HG03066 (cell line): ENCODE results near the gene GCN1.
"Not testable (repeated sequence)": the region's sequence is repeated elsewhere in the genome, so short reads cannot be mapped to it uniquely, and the experiment has no call there.

Source experiments
- ATAC-seq: cut with Tn5 transposase; IDR thresholded peaks from one replicate; pipeline ENCODE4 v1.9.1; 2021; ENCODE audit warnings: low read depth; ENCODE audit not compliant: unreplicated experiment

The GCN1 gene

DNA sequence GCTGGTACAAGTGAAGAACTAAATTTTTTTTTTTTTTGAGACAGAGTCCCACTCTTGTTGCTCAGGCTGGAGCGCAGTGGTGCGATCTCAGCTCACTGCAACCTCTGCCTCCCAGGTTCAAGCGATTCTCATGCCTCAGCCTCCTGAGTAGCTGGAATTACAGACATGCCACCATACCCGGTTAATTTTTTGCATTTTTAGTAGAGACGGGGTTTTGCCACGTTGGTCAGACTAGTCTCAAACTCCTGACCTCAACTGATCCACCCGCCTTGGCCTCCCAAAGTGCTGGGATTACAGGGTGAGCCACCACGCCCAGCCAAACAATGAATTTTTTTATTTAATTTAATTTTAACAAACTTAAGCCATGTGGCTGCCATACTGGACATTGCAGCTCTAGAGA lies 1.2 kb downstream of the GCN1 start:
- not testable (repeated sequence) for ATAC-seq

DNA sequence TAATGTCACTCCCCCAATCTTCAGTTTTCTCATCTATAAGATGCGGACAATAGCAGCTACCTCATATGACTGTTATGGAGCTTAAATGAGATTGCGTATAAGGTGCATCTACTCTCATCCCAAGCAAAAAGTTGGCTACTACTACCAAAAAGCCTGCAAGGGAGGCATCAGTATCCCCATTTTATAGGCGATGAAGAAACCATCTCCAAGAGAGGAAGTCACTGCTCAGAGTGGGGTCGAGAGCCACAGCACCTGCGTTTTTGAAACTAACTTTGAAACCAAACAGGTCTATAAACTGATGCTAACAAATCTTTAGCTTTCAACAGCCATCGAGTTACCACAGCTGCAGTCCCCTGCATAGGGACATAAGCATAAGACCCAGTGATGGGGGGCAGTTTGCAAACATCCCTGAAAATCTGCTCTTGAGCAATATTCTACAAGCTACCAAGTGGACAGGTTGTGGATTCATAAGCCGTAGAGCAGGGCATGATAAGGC lies 3.5 kb downstream of the GCN1 start:
- no peak for ATAC-seq

DNA sequence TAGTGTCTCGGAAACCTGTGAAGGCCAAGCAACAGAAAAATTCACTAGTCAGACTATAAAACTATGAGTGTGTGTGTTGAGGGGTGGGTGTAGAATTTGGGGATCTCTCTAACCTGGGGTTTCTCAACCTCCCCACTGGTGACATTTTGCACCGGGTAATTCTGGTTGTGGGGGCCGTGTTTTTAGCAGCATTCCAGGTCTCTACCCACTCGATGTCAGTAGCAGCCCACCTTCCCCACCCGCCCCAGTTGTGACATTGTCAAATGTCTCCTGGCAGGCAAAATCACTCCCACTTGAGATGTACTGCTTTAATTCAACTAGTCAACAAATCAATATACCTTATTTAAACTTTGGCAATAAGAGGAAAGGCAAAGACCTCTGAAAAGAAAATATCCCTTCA lies 4.1 kb downstream of the GCN1 start:
- ATAC-seq: no peak

DNA sequence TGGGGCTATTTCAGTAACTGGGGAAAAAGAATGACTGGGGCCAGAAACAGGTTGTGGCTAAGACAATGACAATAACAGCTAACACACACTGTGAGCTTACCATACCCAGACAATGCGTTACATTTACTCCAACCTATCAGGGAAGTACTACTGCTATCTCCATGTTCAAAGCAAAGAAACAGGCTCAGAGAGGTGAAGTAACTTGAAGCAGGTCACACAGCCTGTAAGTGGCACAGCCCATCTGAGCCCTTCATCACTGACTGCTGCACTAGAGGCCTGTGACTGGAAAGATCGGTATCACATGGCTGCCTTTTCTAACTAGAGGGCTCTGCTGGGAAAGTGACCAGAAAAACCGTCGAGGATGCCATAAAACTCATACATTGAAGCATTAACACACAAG lies 7.9 kb downstream of the GCN1 start:
- ATAC-seq: no peak

DNA sequence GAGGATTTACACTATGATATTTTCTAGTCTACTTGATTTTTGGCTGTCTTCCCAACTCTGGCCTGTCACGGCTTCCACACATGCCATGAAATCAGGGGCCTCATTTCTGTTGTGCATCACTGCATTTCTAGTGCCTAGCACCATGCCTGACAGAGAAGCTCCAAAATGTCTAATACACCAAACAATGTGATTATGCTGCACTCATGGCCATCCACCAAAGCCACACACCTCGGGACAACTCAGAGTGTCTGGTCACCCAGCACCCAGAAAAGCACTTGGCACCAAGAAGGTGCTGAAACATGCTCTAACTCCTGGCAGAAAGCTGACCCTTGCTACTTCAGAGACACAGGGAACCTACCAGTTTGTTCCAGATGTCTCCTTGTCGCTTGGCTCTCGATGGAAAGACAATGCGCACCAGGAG lies 11.3 kb downstream of the GCN1 start:
- no peak for ATAC-seq

DNA sequence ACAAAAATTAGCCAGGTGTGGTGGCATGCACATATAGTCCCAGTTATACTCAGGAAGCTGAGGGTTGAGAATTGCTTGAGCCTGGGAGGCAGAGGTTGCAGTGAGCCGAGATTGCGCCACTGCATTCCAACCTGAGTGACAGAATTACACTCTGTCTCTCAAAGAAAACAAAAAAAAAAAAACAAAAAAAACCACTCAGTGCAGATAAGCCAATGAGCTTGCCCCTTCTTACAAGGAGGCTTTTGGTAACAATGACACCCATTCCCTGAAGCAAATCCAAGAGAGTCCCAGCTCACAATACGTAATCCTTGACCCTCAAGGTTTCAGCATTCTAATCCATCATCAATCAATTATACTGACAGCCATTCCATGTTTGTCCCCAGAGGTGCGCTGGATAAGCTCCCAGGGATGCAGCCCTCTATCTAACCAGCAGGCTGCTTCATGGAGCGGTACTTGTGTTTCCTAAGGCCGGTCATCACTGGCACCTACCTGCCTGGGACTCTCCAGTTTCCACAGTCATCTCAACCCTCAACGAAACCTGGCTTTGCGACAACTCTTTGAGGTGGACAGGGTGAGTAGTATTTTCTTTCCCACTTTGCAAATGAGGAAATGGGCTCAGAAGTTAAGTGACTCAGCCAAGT lies 12.4 kb downstream of the GCN1 start:
- ATAC-seq: no peak

DNA sequence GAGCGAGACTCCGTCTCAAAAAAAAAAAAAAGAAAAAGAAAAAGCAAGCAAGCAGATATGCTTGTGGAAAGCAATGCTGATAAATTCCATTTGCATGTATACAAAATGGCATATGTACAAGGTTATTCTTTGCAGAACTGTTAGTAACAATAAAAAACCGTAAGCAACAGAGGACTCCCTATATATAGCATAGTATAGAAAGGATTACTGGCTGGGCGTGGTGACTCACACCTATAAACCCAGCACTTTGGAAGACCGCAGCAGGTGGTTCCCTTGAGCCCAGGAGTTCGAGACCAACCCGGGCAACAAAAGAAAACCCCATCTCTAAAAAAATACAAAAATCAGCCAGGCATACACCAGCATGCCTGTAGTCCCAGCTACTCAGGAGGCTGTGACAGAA lies 13.5 kb downstream of the GCN1 start:
- no peak for ATAC-seq

DNA sequence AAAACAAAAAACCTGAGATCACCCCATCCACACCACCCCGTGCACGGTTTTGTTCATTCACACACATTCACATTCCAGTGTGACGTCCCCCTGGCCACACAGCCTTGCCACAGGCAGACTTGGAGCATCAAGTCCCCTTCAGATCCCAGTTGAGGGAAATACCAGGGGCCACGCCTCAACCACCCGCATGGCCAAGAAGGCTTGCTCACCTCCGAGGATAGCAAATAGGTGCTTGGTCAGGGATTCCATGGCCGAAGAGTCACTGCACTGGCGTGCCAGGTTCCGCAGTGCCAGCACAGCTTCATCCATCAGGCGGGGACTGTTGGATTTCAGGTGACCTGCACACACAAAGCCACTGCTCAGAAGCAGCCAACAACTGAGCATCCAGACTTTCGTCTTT lies 19.0 kb downstream of the GCN1 start:
- ATAC-seq: no peak

DNA sequence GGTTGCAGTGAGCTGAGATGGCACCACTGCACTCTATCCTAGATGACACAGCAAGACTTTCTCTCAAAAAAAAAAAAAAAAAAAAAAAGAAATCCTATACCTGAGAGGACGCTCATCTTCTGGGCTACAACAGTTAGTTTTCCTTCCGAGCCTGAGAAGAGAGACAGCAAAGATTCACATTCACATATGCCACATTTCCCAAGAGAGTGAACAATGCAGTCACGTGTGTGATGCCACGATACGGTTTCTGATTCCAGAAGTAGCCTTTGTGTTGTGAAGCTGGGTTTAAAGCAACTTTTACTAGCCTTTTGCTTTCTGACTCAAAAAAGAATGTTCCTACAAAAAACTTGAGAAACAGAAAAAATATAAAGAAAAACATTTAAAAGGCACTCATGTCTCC lies 19.5 kb downstream of the GCN1 start:
- ATAC-seq: no peak

DNA sequence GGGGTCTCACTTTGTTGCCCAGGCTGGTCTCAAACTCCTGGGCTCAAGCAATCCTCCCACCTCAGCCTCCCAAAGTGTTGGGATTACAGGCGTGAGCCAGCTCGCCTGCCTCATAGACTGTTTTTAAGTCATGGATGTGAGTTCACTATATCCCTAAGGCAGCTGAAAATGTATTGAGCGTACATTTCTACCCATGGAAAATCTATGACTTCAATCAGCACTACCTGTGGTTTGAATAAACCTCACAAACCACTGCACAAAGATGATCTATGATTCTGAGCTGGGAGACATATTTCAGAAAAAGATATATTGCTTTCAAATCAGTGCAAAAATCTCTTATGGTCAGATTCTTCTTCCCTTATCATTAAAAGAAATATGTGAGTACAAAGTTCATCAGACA lies 22.5 kb downstream of the GCN1 start:
- no peak for ATAC-seq

DNA sequence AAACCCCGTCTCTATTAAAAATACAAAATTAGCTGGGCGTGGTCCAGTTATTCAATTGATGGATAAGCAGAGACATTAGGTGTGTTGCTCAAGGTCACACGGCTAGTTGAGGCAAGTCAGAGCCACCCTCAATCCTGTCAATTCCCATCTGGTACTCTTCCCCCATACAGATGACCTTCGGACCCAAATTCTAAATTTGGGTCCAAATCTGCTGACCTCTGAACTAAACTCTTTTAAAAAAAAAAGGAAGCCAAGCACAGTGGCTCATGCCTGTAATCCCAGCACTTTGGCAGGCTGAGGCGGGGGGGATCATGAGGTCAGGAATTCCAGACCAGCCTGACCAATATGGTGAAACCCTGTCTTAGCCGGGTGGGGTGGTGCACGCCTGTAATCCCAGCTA lies 23.9 kb downstream of the GCN1 start:
- no peak for ATAC-seq

DNA sequence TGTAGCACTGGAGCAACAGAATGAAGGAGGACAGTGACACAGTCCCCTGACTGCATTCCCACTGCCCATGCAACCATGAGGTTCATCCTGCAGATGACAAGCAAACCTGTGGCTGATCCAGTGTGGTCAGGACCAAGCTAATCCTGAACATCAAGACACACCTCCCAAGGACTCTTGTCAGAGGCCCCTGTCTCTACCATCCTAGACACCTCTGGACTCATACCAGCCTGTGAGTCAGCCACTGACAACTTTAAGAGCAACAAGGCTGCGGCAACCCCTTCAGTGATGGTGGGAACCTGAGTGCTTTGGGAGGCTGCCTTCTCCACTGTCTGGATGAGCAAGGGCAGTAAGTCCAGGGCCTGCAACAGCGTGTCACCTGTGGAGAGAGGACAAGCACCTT lies 24.6 kb downstream of the GCN1 start:
- no peak for ATAC-seq

DNA sequence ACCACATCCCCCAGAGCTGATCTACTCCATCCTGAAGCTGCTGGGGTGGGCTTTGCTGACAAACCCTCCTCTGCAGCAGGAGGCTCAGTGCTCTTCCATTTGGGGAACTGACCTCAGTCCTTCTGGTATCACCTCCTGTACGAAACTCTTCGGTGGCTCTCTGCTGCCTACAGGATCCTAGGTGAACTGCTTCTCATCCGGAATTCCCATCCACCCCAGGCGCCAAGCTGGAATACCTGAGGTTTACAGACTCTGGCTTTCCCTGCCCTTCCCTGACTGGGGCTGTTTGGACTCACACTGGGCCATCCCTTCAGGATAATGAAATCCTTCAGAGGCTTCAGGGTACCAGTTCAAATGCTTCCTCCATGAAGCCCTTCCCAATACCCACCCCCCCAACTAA lies 26.2 kb downstream of the GCN1 start:
- ATAC-seq: no peak

DNA sequence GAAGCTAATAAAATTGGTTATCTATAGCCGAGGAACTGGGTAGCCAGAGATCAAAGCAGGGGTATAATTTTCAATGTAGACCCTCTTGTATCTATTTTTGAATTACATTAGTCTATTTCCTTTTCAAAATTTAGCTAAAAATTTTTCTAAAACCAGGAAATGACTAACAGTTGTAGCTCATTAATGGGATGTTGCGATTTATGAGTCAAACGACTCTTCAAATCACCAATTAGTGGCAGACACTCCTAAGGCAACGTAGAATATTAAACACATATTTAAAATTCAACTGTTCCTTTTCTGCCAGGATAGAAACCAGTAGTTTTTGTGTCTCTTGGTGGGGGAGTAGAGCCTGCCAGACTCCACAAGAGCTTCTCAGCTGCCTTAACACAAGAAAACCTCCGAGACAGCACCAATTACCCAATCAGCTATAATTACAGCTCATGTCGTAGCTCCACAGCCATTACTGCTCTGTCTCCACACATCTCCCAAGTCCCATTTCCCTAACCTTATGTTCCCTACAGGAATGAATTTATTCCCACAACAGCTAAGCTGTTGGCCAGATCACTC lies 26.9 kb downstream of the GCN1 start:
- ATAC-seq: no peak

DNA sequence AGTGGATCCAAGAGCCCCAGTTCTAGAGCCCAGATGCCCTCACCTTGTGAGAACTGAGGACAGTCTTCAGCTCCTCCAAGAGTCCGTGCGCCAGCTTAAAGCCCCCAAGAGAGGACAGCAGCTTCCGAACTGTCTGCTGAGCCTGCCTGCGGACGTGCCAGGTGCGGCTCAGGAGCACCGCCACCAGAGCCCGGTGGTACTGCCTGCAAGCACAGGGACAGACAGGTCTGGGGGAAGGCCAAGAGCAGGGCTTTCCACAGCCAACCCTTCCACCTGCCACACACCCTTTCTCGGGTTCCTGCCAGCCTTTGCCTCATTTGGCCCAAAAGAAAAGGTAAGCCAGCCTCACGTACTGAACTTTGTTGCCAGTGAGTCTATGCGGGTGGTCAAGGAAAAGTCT lies 30.2 kb downstream of the GCN1 start:
- ATAC-seq: no peak

DNA sequence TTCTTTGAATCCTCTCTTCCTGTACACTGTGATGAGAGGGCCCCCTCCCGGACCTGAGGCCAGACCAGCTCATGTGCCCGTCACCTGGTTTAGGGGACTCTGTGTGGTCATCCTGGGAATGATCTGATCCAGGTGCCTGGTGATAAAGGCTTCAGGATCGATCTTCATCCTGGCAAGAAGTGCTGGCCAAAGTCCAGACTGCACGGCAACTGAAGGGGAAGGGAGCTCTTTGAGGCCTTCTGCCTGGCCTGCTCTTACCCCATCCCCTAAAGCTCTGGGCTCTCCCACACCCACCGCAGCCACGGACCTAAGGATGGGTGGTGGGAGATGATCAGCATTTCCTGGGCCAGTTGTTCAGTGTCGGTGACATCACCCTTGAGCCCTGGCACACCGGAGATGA lies 31.8 kb downstream of the GCN1 start:
- no peak for ATAC-seq

DNA sequence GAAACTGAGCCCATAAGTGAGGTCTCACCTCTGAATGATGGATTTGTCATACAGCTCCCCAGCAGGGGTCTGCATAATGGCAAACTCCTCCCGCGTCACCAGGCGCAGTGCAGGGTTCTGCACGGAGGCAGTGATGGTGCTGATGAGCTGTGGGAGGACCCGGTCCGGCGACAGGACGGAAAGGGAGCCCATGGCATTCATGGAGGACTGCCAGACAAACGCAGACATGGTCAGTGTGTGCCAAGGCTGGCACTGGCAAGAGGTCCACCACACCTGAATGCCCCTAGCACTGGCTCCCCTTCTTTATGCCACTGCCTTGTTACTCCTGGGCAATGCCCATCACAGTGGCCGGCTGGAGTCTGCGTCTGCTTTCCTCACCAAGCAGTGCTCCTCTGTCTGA lies 32.7 kb downstream of the GCN1 start:
- ATAC-seq: no peak

DNA sequence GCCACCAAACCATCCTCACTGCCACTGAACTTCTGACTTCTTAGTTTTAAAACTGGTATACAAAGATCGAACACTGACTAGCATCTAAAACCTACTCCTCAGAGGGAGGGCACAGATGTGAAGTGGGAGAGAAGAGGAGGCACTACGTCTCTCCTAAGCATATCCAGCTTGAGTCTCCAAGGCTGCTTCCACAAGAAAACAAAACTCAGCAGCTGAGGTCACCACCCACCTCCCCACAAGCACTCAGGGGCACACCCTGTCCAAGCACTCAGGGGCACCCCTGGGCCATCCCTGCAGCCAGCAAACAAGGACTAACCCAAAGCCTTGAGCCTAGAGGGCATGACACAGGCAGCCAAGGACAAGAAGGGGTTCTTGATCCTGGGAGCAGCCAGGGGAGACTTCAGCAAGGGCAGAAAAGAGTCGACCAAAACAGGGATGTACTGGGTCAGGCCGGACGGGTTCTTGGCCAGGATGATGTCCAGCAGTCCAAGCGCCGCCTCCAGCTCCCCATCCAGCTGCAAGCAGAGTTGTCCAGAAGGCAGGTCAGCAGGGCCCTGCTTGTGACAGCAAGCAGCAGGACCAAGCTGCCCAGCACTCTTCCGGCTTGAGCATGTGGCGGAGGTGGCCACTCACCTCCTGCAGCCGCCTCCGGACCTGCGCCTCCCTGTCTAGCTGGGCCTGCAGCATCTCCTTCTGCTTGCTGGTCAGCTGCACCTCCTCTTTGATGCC lies 34.8 kb downstream of the GCN1 start:
- no peak for ATAC-seq

DNA sequence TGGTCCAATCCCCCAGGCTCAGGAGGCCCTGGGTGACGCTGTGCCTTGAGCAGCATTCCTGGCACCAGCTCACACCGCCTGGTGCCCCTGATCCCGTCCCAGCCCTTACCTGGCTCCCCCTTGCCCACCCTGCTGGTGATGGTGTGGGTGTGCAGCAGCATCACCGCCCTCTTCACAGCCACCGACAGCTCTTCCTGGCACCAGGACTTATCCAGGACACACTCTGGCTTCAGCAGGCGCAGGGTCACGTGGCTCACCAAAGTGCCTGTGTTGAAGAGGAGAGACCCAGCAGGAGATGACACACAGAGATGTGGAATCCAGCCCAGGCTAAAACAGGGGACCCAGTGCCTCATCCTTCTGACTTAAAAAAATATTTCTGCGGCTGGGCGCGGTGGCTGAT lies 36.2 kb downstream of the GCN1 start:
- ATAC-seq: no peak

DNA sequence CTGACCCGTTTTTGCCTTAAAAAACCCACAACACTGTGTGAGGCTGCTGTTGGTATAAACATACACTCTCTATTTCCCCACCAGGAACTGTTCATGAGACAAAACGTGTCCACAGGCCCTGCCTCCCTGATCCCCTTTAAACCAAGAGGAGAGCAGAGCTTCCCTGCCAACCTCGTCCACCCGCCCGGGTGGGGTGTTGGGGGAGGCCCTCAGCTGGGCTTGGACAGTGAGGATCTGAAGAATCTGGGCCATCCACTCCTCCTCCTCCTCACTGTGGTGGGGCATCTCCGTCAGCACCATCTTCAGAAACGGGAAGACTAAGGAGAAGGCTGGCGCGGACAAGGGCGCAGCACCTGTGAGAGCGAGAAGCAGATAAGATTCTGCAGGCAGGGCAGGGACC lies 36.8 kb downstream of the GCN1 start:
- ATAC-seq: no peak

DNA sequence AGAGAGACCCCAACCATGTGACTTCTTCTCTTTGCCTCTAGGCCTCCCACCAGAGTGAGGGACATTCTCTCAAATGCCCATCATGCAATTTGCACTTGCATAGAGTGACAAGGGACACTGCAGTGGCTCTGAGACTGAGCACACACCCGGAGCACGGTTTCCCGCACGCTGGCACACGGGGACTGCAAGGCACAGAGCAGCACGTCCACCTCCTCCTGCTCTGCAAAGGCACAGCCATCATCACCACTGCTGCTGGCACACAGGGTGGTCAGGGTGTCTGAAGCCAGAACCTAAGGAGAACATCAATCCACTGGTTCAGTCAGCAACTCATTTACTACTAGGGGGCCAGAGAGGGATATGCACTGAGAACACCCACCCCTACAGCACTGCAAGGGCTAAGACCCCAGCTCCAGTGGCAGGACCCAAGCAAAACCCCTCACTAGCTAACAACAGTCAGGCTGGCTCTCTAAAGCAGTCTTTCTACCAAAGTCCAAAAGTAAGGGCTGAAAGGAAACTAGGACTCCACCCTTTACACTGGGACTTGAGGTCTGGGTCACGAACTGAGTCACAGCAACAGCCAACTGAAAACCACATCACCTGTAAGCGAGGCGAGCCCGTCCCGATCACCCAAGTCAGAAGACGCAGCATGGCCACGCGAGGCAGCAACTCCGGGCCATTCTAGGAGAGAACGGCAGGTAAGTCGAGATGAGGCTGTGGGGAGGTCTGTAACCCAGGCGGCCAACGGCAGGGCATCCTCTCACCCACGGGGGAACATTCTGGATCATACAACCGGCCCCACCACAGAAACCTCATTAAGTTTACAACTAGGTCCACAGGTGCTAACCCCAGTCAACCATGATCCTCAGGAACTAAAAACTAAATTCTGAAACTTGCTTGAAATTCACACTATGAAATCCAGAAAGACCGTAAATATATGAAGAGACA lies 37.9 kb downstream of the GCN1 start:
- ATAC-seq: no peak
